Measurements from ENCODE around the gene PHACTR3. TPM values are rescaled to one million over a fixed set of nuclear protein-coding genes. Genes with fewer than 3 reads are reported as not detected.

PHACTR3 gene
- total RNA-seq, 4 donors from 2014 or later = 0.26 to 3.2 (median 0.57) TPM

DNA sequence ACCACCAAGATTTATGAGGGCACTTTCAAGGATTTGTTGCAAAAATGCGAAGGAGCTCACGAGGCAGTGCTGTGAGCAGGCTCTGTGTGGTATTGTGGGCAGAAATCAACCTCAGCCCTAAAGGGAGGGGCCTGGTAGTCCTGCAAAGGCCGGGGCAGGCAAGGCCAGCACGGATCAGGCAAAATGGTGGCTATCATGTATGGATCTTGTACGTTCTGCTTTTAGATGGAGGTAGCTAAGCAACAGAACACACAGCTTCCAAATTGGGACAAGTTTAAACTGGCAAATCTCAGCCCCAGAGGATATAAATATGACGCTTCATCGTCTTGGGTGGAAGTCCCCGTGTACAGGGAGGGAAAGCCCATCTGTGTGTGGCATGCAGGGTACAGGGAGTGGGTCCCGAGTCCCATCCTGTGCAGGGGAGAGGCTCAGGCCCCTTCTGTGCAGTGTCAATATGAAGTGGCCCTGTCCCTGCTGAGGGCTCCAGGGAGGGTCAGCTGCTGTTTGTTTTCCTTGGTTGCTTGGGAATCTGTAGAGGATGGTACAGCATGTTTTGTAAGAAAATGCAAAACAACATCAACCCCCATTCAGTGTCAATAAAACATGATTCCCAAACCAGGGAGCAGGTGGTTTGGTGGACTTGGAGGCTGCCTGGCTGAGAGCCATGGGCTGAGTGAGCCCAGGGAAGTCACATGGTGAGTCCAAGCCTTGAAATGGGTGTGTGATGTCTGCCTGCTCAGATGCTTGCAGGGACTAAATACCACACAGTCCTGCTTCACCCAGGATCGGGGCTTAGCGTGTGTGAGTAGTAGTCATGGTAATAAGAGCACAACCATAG is 216.1 kb downstream of the PHACTR3 start:
- intact Hi-C loops (cut with DNase I; ENCODE audit: low total_unique reads) = no loop called here
- Histone ChIP-seq H3K36me3 (no peaks in the 10 kb centered on the region), H3K9me3 (no peaks in the 10 kb centered on the region), H3K27ac (no peak overlapping the region), H3K4me1 (peaks cover 0 to 15% of the 10 kb centered on the region in 2 donors), H3K27me3 (no peaks in the 10 kb centered on the region), H3K4me3 (no peak overlapping the region)
- TF ChIP-seq, protein P1, sequence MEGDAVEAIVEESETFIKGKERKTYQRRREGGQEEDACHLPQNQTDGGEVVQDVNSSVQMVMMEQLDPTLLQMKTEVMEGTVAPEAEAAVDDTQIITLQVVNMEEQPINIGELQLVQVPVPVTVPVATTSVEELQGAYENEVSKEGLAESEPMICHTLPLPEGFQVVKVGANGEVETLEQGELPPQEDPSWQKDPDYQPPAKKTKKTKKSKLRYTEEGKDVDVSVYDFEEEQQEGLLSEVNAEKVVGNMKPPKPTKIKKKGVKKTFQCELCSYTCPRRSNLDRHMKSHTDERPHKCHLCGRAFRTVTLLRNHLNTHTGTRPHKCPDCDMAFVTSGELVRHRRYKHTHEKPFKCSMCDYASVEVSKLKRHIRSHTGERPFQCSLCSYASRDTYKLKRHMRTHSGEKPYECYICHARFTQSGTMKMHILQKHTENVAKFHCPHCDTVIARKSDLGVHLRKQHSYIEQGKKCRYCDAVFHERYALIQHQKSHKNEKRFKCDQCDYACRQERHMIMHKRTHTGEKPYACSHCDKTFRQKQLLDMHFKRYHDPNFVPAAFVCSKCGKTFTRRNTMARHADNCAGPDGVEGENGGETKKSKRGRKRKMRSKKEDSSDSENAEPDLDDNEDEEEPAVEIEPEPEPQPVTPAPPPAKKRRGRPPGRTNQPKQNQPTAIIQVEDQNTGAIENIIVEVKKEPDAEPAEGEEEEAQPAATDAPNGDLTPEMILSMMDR (IDR thresholded peaks at IDR 0.05) = no peak
- no peak for TF ChIP-seq POLR2A (IDR thresholded peaks at IDR 0.05)
- peak in 1 of 2 donors; percentile 26 for DNase-seq

DNA sequence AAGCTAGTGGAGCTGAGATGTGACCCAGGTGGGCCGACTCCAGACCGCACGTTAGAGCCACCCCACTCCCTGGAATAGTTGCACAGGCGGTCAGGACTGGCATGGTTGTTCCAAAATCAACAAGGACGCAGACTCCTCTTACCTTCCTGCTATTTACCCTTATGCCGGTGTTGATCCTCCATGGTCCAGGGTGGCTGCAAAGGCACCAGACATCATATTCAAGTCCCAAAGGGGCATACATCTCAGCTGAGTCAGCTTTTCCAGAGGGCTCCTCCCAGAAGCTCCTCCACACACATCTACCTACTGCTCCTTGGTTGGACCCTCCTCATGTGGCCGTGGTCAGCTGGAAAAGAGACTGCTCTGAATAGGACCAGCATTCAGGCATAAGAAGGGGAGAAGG is 216.9 kb downstream of the PHACTR3 start:
- H3K4me3 ChIP-seq = no peak overlapping the region
- H3K27me3 ChIP-seq = no peaks in the 10 kb centered on the region
- H3K36me3 ChIP-seq = no peaks in the 10 kb centered on the region
- no peaks in the 10 kb centered on the region for H3K9me3 ChIP-seq
- peaks cover 0 to 15% of the 10 kb centered on the region in 2 donors for H3K4me1 ChIP-seq
- H3K27ac ChIP-seq = no peak overlapping the region
- peak in 1 of 2 donors; percentile 7 for DNase-seq
- TF ChIP-seq, protein P1 (IDR thresholded peaks at IDR 0.05) = no peak
- TF ChIP-seq POLR2A (IDR thresholded peaks at IDR 0.05) = no peak
- intact Hi-C loops (cut with DNase I; ENCODE audit: low total_unique reads) = no loop called here

DNA sequence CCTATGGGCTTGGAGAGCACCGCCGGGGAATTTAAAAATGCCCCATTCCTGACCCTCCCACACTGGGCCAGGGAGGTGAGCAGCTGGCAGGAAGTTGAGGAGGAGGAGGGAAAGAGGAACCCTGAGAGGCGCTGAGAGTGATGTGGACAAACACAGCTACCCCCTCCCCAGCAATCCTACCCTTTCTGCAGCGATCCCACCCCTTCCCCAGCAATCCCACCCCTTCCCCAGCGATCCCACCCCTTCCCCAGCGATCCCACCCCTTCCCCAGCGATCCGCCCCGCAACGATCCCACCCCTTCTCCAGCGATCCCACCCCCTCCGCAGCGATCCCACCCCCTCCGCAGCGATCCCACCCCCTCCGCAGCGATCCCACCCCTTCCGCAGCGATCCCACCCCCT is 217.4 kb downstream of the PHACTR3 start:
- no peak for DNase-seq

DNA sequence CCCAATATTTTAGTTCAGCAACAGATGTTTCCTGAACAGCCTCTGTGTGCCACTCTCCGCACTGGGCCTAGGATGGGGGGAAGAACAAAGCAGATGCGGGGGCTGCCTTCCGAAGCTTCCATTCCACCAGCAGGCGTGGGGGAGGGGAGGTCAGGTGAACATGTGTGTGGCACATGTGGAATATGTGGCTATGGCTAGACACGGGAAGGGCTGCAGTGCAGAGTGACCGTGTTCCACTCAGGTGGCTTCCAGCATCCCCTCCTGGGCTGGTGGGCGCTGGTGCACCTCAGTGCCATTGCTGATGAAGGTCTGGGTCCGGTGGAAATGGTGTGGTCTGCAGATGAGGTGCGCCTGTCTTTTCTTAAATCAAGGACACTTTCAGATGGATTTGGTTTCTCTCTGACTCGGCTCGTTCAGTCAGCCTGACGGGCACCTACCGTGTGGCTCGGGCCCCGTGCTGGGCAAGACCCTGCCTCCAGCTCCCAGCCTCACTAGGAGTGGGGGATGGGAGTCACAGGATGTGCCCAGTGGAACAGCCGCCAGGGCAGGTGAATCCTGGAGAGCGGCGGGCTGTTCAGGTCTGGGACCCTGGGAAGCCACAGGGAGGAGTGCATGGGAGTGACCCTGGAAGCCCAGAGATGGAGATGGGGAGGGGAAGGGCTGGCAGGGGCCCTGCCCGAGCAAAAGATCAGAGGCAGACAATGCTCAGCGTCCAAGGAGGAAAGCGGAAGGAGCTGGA is 218.1 kb downstream of the PHACTR3 start:
- Histone ChIP-seq H3K9me3 (no peaks in the 10 kb centered on the region), H3K36me3 (no peaks in the 10 kb centered on the region), H3K27ac (peak overlapping the region in 1 of 2 donors; percentile 54), H3K27me3 (no peaks in the 10 kb centered on the region), H3K4me1 (peaks cover 0 to 15% of the 10 kb centered on the region in 2 donors), H3K4me3 (no peak overlapping the region)
- intact Hi-C loops (cut with DNase I; ENCODE audit: low total_unique reads) = no loop called here
- no peak for DNase-seq
- TF ChIP-seq, protein P1 (IDR thresholded peaks at IDR 0.05) = no peak
- TF ChIP-seq POLR2A (IDR thresholded peaks at IDR 0.05) = no peak

More for the DNA sequence above, 217.4 kb downstream of the PHACTR3 start:
- no peak overlapping the region for H3K27ac ChIP-seq
- H3K4me3 ChIP-seq = no peak overlapping the region
- no peaks in the 10 kb centered on the region for H3K36me3 ChIP-seq
- H3K4me1 ChIP-seq = peaks cover 0 to 15% of the 10 kb centered on the region in 2 donors
- H3K9me3 ChIP-seq = no peaks in the 10 kb centered on the region
- H3K27me3 ChIP-seq = no peaks in the 10 kb centered on the region
- intact Hi-C loops (cut with DNase I; ENCODE audit: low total_unique reads) = no loop called here
- no peak for TF ChIP-seq POLR2A (IDR thresholded peaks at IDR 0.05)
- TF ChIP-seq, protein P1 (IDR thresholded peaks at IDR 0.05) = no peak

DNA sequence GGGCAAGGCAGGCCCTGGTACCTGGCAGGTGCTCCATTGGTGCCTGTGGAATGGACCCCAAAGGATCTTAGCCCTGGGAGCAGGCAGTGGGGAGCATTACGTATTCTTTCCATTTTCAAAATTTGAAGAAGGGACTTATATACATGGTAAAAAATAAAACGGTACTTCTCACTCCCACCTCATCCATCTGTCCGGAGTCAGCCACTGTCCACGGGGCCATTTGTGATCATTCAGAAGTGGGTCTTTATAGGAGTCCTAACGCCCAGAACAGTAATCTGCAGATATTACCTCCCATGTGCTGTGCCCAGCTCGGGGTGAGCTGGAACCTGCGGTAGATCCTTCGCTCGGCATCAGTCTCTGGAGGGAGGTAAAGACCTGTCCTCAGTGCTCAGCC is 218.7 kb downstream of the PHACTR3 start:
- TF ChIP-seq POLR2A (IDR thresholded peaks at IDR 0.05) = no peak
- TF ChIP-seq, protein P1 (IDR thresholded peaks at IDR 0.05) = no peak
- DNase-seq = no peak
- Histone ChIP-seq H3K36me3 (no peaks in the 10 kb centered on the region), H3K9me3 (no peaks in the 10 kb centered on the region), H3K27me3 (no peaks in the 10 kb centered on the region), H3K27ac (peak overlapping the region in 1 of 2 donors; percentile 54), H3K4me1 (peaks cover 0 to 15% of the 10 kb centered on the region in 2 donors), H3K4me3 (no peak overlapping the region)
- intact Hi-C loops (cut with DNase I; ENCODE audit: low total_unique reads) = no loop called here
